Retinal pigment epithelial cell (primary cell): Measurements from ENCODE around the gene GPBP1L1.

ENCODE experiments used
- DNase-seq: peaks from one replicate; pipeline ENCODE4 v3.0.0-alpha.2; 2010; ENCODE audit warnings: low read depth
- H3K4me3 ChIP-seq: 2 replicates; pipeline ENCODE4 v1.5.1; 2011; ENCODE audit warnings: mild to moderate bottlenecking, low read length, control low read depth, moderate library complexity
- CTCF ChIP-seq: conservative IDR thresholded peaks from 2 replicates; pipeline ENCODE4 v1.5.1; 2011; ENCODE audit warnings: low read depth, low read length, control low read depth, inconsistent platforms

Gene GPBP1L1

GRCh38 chr1:45635211-45635610 is 51.1 kb downstream of the GPBP1L1 start:
- no peak overlapping the region for H3K4me3 ChIP-seq
- TF ChIP-seq CTCF: no peak
- no peak for DNase-seq

GRCh38 chr1:45630429-45630828 is 55.9 kb downstream of the GPBP1L1 start:
- no peak overlapping the region for H3K4me3 ChIP-seq
- no peak for TF ChIP-seq CTCF
- DNase-seq: no peak

GRCh38 chr1:45629035-45629434 is 57.3 kb downstream of the GPBP1L1 start:
- no peak for DNase-seq
- no peak overlapping the region for H3K4me3 ChIP-seq
- TF ChIP-seq CTCF: no peak

GRCh38 chr1:45623972-45624371 is 62.4 kb downstream of the GPBP1L1 start, which contains the start of gene CCDC17:
CCDC17 (minus strand) TSS chr1:45624054; CDS start chr1:45623909, 145 bp downstream.
- DNase-seq: no peak
- H3K4me3 ChIP-seq: no peak within 1 kb of the TSS
- no peak for TF ChIP-seq CTCF

- TF ChIP-seq CTCF: no peak
- DNase-seq: no peak
- no peak overlapping the region for H3K4me3 ChIP-seq
Measured at GRCh38 chr1:45622524-45623394, 63.6 kb downstream of the GPBP1L1 start.

GRCh38 chr1:45621895-45622523 is 64.3 kb downstream of the GPBP1L1 start:
- no peak for DNase-seq

More at GRCh38 chr1:45621895-45622523, 64.3 kb downstream of the GPBP1L1 start:
- H3K4me3 ChIP-seq: no peak overlapping the region
- no peak for TF ChIP-seq CTCF
